Measurements from ENCODE around the gene KBTBD12.

The KBTBD12 gene

DNA sequence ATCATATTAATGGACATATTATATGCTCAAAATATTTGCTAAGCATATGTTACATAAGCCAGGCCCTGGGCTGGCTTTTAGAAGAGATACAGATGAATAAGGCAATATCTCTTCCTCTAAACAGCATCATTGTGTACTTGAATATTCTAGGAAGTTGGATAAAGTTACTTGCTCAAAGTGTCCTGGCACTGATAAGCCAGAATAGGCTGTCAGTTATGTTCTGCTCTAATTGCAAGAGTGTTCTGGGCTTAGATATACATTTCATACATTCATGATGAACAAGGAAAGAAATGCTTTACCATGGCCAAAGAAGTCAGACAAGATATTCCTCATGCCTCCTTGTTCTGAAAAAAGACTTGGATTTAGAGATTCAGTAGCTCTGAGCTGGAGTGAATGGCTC is 40.7 kb downstream of the KBTBD12 start:
- no peak for DNase-seq

DNA sequence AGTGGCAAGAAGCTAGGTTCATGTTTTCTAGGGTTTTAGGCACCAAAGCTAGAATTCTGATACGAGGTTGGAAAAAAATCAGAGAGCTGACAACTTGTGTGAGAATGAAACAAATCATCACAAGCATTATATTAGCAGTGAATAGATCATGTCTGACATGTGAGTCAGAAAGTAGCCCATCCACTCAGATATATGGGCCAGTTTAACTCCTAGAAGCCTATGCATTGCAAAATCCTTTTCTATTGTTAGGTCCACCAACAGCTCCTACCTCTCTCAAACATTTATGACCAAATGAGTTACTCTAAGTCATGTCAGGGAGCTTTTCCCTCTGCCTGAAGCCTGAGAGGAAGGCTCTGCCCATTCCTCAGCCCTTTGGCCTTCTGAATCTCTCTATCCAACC is 44.0 kb downstream of the KBTBD12 start:
- no peak for DNase-seq

- no peak for DNase-seq
These were observed 44.8 kb downstream of the KBTBD12 start for GRCh38 chr3:127959873-127960272.

- no peak for DNase-seq
These were observed 45.5 kb downstream of the KBTBD12 start for GRCh38 chr3:127960421-127960965.

- no peak for DNase-seq
These were observed 46.1 kb downstream of the KBTBD12 start for GRCh38 chr3:127961124-127961523.

DNA sequence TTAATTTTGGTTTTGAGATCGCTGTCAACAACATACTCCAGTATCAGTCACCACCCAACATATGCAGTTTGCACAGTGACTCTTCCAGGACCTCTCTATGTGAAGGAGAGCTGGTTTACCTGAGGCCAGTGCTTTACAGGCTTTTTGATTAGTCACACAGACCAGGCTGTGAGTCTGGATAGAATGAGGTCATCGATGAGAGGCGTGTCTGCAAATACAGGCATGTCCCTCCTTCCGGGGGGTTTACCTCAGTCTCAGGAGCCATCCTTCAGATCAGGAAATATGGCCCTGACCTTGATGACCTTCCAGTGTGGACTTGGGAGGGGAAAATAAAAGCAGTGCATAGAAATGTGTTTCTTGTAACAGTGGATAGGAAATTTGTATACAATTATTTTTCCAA is 46.9 kb downstream of the KBTBD12 start:
- no peak for DNase-seq

- no peak for DNase-seq
These were observed 47.9 kb downstream of the KBTBD12 start for GRCh38 chr3:127962937-127963336.

GRCh38 chr3:127964053-127964452 is 49.0 kb downstream of the KBTBD12 start:
- no peak for DNase-seq

DNA sequence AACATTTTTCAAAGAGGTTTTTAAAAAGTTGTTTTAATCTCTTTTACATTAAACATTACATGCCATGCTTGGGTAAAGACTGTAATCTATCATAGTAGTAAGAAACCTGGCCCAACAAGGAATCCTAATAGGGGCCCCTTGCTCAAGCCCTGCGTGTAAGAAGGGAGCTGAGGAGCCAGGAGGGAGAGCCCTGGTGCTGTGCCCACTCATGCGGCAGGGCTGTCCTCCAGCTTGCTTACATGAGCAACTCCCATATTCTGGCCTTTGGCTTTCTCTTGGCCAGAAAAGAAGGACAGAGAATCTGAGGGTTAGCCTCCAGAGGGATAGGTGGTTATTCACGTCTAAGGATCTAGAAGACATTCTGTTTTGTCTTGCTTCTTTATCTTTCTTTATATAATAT is 49.8 kb downstream of the KBTBD12 start:
- no peak for DNase-seq

- no peak for DNase-seq
These were observed 52.3 kb downstream of the KBTBD12 start for GRCh38 chr3:127967316-127967715.

DNA sequence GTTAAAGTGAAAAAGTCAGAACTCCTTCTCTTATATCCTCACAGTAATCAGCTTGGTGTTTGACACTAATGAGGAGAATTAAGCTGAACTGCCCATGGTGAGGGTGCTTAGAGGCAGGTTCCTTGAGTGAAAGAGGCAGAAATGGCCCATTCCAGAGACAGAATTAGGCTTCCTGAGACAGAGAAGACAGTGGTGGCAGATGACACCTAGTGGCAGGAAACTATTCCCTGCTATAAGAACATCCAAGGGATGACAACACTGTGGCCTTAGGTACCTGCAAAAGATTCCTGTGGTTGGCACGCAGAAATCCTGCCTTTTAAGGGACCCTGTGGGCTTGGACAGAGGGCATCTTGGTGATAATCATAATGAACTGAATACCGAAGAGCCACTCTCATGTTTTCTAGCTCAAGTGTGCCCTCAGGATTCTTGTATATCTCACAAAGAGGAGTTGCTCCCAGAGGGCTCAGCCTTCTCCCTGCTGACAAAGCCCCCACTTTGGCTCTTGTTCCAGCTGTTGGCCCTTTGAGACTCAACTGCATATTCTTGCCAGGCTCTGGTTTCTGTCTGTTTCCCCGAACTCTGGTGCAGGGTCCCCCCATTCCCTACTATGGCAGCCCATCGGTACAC is 56.0 kb downstream of the KBTBD12 start:
- DNase-seq = peak; percentile 6

DNA sequence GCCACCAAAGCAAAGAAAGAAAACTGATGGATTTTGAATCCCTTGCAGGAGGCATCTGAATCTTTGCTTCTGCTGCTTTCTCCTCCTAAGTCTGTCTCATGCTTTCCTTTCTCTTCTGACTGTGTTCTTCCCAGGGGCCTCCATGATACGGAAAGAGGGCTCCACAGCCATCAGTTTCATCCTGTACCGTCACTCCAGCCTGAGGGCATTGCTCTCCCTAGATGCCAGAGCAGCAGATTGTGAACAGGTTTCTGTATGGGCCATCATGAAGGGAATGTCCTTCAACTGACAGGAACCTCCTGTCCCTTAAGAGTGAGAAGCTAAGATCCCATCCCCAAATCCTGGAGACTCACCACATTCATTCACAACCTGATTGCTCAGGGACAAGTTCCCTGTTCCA is 59.2 kb downstream of the KBTBD12 start:
- no peak for DNase-seq

DNA sequence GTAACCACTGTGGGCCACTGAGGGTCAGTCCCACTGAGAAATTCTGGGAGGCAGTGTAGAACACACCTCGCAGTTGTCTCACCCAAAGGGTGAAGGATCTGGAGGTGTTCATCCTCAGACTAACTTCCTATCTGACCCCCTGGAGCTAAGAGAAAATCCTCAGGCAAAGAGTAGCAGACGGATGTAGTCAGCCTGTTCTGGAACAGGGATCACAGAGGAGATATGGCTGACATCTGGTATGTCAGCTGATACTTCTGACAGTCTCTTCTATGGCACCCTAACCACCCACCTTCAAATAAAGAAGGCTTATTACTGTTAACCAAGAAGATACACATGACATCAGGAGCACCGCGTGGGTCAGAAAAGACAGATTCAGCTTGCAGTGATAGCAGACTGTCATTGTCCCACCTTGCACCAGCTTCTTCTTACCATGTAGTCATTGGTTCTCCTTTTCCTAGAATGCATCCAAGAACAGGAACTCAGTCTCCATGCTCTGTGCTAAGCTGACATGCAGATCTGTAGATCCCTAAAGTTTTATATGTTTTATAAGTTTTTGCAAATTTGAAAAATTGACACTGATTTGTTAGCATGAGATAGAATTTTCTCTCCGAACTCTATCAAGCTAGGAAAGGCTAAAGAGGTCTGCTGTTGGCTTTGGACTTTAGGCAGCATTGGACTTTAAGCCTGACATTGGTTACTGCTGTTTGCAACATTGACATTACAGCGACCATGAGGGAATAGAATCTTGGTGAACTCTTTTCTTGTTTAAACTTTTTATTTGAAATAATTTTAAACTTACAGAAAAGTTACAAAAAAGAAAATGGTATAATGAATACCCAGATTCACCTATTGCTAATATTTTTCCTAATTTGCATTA is 60.4 kb downstream of the KBTBD12 start:
- no peak for DNase-seq

DNA sequence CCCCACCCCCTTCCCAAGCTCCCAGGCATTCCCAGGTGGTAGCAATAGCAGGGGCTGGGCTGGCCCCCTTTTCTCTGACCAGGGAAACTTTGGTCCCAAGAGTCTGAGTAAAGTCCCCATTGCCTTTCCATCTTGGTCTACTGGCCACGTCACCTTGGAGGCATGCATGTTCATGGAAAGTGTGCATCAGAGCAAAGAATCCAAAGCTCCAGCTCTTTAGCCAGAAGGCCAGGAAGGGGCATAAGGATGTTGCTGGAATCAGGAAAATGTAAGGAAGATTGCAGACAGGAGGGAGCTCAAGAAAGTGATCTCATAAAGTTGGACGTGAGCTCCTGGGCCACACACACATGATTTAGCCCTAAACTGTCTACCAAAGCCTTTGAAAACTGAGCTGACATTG is 63.6 kb downstream of the KBTBD12 start:
- DNase-seq = no peak

DNA sequence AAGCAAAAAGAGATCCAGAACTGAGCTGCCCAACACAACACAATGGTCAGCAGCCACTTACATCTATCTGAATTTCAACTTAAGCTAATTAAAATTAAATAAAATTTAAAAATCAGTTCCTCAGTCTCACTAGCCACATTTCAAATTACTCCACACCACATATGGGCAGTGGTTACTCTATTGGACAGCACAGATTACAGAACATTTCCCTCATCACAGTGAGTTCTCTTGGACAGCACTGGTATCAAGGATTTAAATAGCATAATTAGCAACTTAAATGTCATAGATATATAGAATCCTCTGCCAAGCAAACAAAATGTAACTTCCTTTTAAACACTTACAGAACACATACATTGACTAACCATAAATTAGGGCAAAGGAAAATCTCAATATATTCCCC is 64.4 kb downstream of the KBTBD12 start:
- DNase-seq = no peak

DNA sequence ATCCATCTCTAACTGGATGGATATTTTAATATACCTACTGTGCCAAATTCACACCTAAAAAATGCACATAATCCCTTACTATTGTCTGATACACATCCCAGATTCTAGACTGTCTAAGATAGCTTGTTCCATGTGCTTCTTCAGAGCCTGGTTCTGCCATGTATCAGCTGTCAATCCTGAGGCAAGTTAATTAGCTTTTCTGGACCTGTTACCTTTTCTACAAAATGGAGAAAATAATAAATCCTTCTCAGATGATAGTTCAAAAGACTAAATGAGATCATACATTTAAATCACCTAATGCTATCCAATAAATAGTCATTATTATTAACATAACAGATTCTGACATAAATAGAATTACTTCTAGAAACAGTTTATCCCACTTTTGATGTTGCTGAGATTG is 66.1 kb downstream of the KBTBD12 start:
- DNase-seq = no peak

DNA sequence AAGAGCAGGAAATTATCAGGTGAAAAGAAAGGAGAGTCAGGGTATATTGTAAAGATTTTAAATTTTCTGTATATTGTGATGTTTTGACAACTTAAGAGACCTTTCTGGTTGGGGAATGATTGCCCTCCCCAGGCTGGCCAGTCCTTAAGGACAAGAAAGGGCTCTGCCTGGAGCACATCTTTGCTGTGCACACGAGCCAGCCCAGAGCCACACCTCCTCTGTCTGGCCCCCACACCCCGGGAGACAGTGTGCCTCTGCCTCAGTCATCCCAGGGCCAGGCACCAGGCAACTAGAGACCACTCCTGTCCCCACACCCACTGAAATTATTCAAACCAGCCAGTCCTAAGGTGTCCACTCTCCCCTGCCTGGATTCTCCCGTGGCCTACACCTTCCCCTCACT is 67.1 kb downstream of the KBTBD12 start:
- DNase-seq = no peak

DNA sequence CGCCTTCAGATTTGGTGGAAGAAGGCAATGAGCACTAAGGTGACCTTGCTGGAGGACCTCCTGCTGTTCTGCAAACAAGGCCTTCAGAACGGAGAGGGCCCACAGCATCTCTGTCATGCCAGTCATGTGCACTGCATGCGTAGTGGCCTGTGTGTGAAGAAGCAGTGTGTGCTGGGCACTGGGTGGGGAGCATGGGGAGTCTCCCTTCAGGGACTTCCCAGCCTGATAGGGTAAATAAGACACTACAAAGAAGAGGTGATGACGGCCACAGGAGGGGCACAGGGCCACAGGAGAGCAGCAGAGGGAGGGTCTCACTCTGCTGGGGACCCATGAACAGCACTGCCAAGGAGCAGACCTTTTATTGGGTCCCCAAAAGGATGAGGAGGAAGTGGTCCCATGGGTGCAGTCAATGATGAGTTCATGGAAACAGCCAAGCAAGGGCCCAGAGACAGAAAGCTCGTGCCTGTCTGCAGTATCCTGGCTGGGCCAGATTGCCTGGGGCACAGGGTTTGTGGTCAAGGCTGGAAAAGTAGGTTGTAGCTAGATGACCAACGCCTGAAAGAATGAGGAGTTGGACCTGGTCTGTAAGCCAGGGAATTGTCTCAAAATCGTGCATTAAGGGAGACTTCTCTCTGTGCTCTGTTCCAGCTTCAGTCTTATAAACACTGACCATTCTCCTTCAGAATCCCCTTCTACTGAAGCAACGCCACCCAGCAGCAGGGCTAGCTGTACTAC is 69.4 kb downstream of the KBTBD12 start:
- DNase-seq = no peak

GRCh38 chr3:127985216-127985615 is 70.2 kb downstream of the KBTBD12 start:
- DNase-seq = no peak

DNA sequence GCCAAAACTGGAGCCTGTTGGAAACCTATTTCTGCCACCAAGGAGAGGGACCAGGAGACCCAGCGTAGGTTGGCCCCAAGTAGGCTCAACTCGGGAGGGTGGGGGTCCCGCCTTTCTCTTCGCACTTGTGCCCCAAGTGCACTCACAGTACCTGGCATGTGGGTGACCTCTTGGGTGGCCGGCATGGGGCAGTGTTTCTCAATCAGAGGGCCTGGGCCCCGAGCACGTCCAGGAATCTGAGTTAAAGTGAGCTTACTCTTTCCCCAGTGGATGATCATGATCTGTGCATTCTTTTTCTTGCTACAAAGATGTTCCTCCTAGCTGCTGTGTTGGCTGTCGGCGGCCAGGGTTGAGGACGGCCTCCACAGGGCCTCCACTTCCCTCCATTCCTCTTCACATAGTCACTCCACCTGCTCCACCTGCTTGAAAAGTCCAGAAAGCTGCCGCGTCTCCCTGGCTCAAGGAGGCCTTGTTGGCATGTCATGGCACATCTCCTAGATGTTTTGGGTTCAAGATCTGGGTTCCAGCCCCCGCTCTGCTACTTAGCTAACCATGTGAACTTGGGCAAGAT is 70.7 kb downstream of the KBTBD12 start:
- DNase-seq = no peak

GRCh38 chr3:127986803-127987202 is 71.8 kb downstream of the KBTBD12 start:
- no peak for DNase-seq

DNA sequence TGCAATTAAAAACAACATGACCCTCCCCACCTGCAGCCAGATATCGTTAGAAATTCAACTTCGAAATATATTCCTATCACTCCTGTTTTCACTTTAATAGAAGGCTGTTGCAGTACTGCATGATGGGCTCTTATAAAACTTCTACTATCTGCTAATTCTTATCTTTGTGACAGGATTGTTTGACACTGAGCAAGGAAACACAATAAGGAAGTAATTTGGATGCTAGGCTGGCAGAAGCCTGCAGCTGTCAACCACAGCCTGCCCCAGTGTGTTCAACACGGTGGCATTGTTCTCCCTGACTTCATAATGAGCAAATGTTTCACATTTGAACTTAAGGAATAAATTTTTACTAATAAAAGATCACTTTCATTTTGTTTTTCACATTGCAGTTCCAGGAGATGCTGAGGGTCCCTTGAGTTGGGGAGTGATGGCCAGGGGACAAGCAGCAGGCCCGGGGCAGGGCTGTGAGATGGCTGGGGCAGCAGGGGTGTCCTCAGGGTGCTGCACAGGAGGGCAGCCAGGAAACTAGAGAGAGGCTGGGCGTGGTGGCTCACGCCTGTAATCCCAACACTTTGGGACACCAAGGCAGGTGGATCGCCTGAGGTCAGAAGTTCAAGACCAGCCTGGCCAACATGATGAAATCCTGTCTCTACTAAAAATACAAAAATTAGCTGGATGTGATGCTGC is 72.4 kb downstream of the KBTBD12 start:
- no peak for DNase-seq

All from CD4-positive, alpha-beta T cell treated with Interleukin-4 for 4 hours (primary cell).